Measurements from ENCODE around the gene ITPR1.
"Not testable (repeated sequence)": the region's sequence is repeated elsewhere in the genome, so short reads cannot be mapped to it uniquely, and the experiment has no call there.

The ITPR1 gene

GRCh38 chr3:4493014-4493940 lies at the start of gene ITPR1:
TSS of gene ITPR1 (plus strand) at chr3:4493348. CDS start at chr3:4516492, 23,144 bp downstream.
- H3K4me3 ChIP-seq (ENCODE audit: low read length): peak within 1 kb of the TSS; percentile 72
- TF ChIP-seq ZNF274 (IDR thresholded peaks at IDR 0.05; ENCODE audit: low read depth, low read length): no peak

DNA sequence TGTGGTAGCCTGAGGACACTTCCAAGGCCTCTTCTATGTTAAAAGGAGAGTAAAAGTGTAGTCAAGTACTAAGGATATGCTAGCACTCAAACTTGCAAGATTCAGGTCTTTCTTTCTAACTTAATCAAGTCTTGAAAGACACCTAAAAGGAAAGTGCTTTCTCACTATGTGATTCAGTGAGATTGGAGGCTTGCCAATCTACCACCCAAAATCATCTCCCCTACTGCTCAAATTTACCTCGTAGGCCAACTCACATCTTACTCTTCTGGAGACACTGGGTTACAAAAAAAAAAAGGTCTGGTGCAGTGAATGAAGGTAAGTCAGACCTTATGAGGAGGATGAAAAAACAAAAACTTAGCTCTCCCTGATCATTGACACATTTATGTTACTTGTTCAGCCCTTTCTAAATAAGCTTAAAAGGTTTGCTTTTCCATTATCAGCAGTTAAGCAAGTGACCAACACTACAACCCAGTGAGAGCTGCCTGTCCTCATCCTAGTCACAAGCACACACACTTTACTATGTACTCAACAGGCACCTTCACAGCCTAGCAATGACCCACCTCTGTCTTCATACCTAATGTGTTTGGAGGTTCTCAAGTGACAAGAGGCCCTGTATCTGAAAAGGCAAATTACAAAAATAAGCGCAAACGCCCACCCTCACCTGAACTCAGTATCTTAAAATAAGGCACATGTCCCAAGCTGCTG lies 45.7 kb upstream of the ITPR1 start:
- TF ChIP-seq ZNF274 (IDR thresholded peaks at IDR 0.05; ENCODE audit: low read depth, low read length): no peak
- H3K4me3 ChIP-seq (ENCODE audit: low read length): no peak overlapping the region

DNA sequence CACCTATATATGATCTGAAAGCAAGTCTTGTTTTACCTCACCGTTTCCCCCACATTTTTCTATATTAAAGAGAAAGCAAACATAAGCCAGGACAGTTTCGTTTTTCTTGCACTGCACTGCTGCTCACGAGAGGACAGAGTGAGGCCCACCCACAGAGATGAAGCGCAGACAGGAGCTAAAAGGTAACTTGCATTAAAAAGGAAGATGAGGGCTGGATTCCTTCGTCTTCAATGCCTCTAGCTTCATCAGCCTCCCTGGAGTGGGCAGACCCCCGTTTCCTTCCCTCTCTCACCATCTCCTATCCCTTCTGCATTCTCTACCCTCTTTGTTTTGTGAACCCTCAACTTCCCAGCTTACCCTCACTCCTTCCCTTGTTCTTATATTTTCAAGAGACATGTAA lies 45.0 kb upstream of the ITPR1 start:
- no peak for TF ChIP-seq ZNF274 (IDR thresholded peaks at IDR 0.05; ENCODE audit: low read depth, low read length)

GRCh38 chr3:4449043-4449805 lies 43.9 kb upstream of the ITPR1 start:
- no peak overlapping the region for H3K4me3 ChIP-seq (ENCODE audit: low read length)
- TF ChIP-seq ZNF274 (IDR thresholded peaks at IDR 0.05; ENCODE audit: low read depth, low read length): no peak

More for the DNA sequence above, 45.0 kb upstream of the ITPR1 start:
- no peak overlapping the region for H3K4me3 ChIP-seq (ENCODE audit: low read length)

- no peak overlapping the region for H3K4me3 ChIP-seq (ENCODE audit: low read length)
- no peak for TF ChIP-seq ZNF274 (IDR thresholded peaks at IDR 0.05; ENCODE audit: low read depth, low read length)
Measured at GRCh38 chr3:4454142-4454541, 39.0 kb upstream of the ITPR1 start.

DNA sequence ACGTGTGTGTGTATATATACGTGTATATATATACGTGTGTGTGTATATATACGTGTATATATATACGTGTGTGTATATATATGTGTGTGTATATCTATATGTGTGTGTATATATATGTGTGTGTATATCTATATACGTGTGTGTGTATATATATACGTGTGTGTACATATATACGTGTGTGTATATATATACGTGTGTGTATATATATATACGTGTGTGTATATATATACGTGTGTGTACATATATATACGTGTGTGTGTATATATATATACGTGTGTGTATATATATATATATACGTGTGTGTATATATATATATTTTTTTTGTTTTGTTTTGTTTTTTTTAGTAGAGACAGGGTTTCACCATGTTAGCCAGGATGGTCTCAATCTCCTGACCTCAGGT lies 36.4 kb upstream of the ITPR1 start:
- not testable (repeated sequence) for H3K4me3 ChIP-seq (ENCODE audit: low read length)

- no peak for TF ChIP-seq ZNF274 (IDR thresholded peaks at IDR 0.05; ENCODE audit: low read depth, low read length)
Measured at GRCh38 chr3:4458961-4459360, 34.2 kb upstream of the ITPR1 start.

DNA sequence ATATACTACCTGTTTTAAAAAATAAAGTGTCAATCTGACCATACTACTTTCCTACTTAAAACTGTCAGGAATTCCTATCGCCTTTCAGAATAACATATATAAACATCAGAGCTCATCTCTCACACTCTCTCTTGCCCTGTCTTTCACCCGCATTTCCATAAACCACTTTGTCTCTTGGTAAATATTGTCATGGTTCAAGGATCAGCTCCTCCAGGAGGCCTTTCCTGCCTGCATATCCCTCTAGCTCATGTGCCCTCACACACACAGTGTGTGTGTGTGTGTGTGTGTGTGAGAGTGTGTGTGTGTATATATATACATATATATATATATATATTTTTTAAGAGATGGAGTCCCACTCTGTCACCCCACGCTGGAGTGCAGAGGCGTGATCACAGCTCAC lies 32.8 kb upstream of the ITPR1 start:
- no peak for TF ChIP-seq ZNF274 (IDR thresholded peaks at IDR 0.05; ENCODE audit: low read depth, low read length)
- no peak overlapping the region for H3K4me3 ChIP-seq (ENCODE audit: low read length)

More at GRCh38 chr3:4458961-4459360, 34.2 kb upstream of the ITPR1 start:
- no peak overlapping the region for H3K4me3 ChIP-seq (ENCODE audit: low read length)

DNA sequence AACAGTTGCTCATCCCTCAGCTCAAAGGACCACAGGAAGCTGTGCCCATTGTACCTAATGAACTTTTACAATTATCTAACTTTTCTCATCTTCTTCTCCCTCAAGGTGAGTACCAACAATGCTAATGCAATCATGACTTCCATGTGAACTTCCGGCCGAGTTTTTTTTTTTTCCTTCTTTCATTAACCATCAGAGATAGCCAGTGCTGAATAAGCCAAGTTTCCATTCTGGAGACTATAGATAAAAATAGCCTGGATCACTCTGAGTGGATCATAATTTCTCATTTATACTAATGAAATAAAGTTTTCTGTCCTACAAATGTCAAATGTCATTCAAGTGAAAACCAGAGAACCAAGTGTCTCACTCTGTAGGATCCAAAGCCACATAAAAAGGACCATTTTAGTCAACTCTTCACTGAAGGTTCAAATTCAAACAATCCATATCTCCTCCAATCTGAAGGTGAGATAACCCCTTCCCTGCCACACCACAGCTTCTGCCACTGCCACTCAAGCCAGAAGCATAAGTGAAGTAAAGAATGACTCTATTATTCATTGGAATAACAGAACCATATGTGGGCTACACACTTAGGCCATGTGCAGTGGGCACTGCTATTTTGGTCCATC lies 31.6 kb upstream of the ITPR1 start:
- TF ChIP-seq ZNF274 (IDR thresholded peaks at IDR 0.05; ENCODE audit: low read depth, low read length): no peak
- H3K4me3 ChIP-seq (ENCODE audit: low read length): no peak overlapping the region

GRCh38 chr3:4462369-4463040 lies 30.6 kb upstream of the ITPR1 start:
- TF ChIP-seq ZNF274 (IDR thresholded peaks at IDR 0.05; ENCODE audit: low read depth, low read length): no peak
- H3K4me3 ChIP-seq (ENCODE audit: low read length): no peak overlapping the region

DNA sequence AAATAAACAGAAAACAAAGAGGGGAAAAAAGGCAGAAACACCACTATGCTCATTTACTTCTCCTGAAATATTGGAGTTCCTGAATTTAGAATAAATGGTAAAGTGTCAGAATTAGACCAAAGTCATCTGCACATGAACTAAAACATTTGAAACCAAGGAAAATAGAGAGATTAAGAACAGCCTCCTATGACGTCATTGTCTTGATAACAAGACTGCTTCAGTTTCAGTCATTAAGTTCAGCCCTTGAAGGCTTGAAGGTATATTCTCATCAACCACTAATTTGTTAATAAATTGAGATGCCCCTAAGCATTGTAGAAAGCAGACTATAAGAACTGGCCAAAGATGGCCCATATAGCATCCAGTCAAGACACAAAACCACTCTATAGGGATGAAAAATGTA lies 28.6 kb upstream of the ITPR1 start:
- H3K4me3 ChIP-seq (ENCODE audit: low read length): no peak overlapping the region
- TF ChIP-seq ZNF274 (IDR thresholded peaks at IDR 0.05; ENCODE audit: low read depth, low read length): no peak

- no peak for TF ChIP-seq ZNF274 (IDR thresholded peaks at IDR 0.05; ENCODE audit: low read depth, low read length)
- peak within 1 kb of the TSS; percentile 97 for H3K4me3 ChIP-seq (ENCODE audit: low read length)
Measured at GRCh38 chr3:4466741-4467521, 26.2 kb upstream of the ITPR1 start, which contains the start of gene SUMF1. TSS of gene SUMF1 (minus strand) at chr3:4467269. CDS start at chr3:4467245, 24 bp downstream.

GRCh38 chr3:4467522-4467867 lies 25.7 kb upstream of the ITPR1 start:
- H3K4me3 ChIP-seq (ENCODE audit: low read length): peak overlapping the region; percentile 97; the same call in 1 of the 2 replicates
- TF ChIP-seq ZNF274 (IDR thresholded peaks at IDR 0.05; ENCODE audit: low read depth, low read length): no peak
